OCI-LY1 (cell line): Measurements from ENCODE around the gene OTOL1.

Experiments used
- H2AFZ ChIP-seq: fragments of 200-600 bp; sonication (generic), shearing (Covaris generic); 2 replicates; pipeline ENCODE4 v1.6.0; 2014; ENCODE audit warnings: antibody characterized with exemption, mild to moderate bottlenecking, low read length
- H3F3A ChIP-seq: fragments of 200-600 bp; sonication (generic), shearing (Covaris generic); 2 replicates; pipeline ENCODE4 v1.6.0; 2014; ENCODE audit warnings: mild to moderate bottlenecking, antibody characterized with exemption, low read length, moderate library complexity; ENCODE audit not compliant: insufficient read depth
- H3K27ac ChIP-seq: fragments of 200-600 bp; sonication (generic); 2 replicates; pipeline ENCODE4 v1.5.1; 2014; ENCODE audit warnings: low read length, mixed run types, mild to moderate bottlenecking, low read depth; ENCODE audit not compliant: poor library complexity, severe bottlenecking
- H3K27me3 ChIP-seq: fragments of 200-600 bp; sonication (generic); 2 replicates; pipeline ENCODE4 v1.6.0; 2014; ENCODE audit warnings: antibody characterized with exemption, mild to moderate bottlenecking, low read length, moderate library complexity; ENCODE audit not compliant: insufficient read depth
- H3K36me3 ChIP-seq: fragments of 200-600 bp; sonication (generic); 2 replicates; pipeline ENCODE4 v1.6.1; 2014; ENCODE audit warnings: mild to moderate bottlenecking, antibody characterized with exemption, low read length, moderate library complexity, mixed read lengths; ENCODE audit not compliant: insufficient read depth
- H3K4me1 ChIP-seq: fragments of 200-600 bp; sonication (generic); 2 replicates; pipeline ENCODE4 v1.5.1; 2014; ENCODE audit warnings: mild to moderate bottlenecking, low read length, moderate library complexity; ENCODE audit not compliant: insufficient read depth, severe bottlenecking
- H3K4me2 ChIP-seq: fragments of 200-600 bp; sonication (generic), shearing (Covaris generic); 2 replicates; pipeline ENCODE4 v1.6.1; 2014; ENCODE audit warnings: low read length
- H3K4me3 ChIP-seq: fragments of 200-600 bp; sonication (generic); 2 replicates; pipeline ENCODE4 v1.5.1; 2014; ENCODE audit warnings: low read length, low read depth, mild to moderate bottlenecking, mixed read lengths; ENCODE audit not compliant: poor library complexity, severe bottlenecking
- H3K79me2 ChIP-seq: fragments of 200-600 bp; shearing (Covaris generic); 2 replicates; pipeline ENCODE4 v1.6.1; 2016; ENCODE audit warnings: mixed run types, low read length, mixed read lengths; ENCODE audit not compliant: insufficient read depth
- H3K9ac ChIP-seq: fragments of 200-600 bp; sonication (generic), shearing (Covaris generic); 2 replicates; pipeline ENCODE4 v1.6.1; 2014; ENCODE audit warnings: mild to moderate bottlenecking, low read length, mixed read lengths
- H3K9me2 ChIP-seq: fragments of 200-600 bp; sonication (generic), shearing (Covaris generic); 2 replicates; pipeline ENCODE4 v1.6.1; 2014; ENCODE audit warnings: low read depth, mild to moderate bottlenecking, low read length, mixed read lengths
- H3K9me3 ChIP-seq: fragments of 200-600 bp; shearing (Covaris generic); 2 replicates; pipeline ENCODE4 v1.6.1; 2014; ENCODE audit warnings: low read length, mixed read lengths
- H4K20me1 ChIP-seq: fragments of 200-600 bp; sonication (generic), shearing (Covaris generic); 2 replicates; pipeline ENCODE4 v1.6.0; 2016; ENCODE audit warnings: mild to moderate bottlenecking, low read length; ENCODE audit not compliant: insufficient read depth
- CTCF ChIP-seq: fragments of 200-600 bp; sonication (generic), shearing (Covaris generic); IDR thresholded peaks from 2 replicates; pipeline ENCODE4 v1.5.1; 2017; ENCODE audit warnings: mild to moderate bottlenecking, antibody characterized with exemption, low read length, moderate library complexity, mixed read lengths
- EZH2 ChIP-seq: fragments of 200-600 bp; sonication (generic), shearing (Covaris generic); IDR thresholded peaks from 2 replicates; pipeline ENCODE4 v1.8.0; 2017; ENCODE audit warnings: borderline replicate concordance, mixed run types, mild to moderate bottlenecking, antibody characterized with exemption, low read length, moderate library complexity, mixed read lengths

Gene OTOL1

GRCh38 chr3:161510510-161511260, 14.1 kb downstream of the OTOL1 start:
- Histone ChIP-seq H3K9me2 (no peaks in the 10 kb centered on the region), H3K9ac (no peak overlapping the region), H3K27ac (no peak overlapping the region), H2AFZ (peak overlapping the region; percentile 44; the same call in 1 of the 2 replicates), H3K79me2 (no peaks in the 10 kb centered on the region), H3K27me3 (no peaks in the 10 kb centered on the region), H3K4me3 (no peak overlapping the region), H3K9me3 (no peaks in the 10 kb centered on the region), H3K4me2 (no peak overlapping the region), H3F3A (no peaks in the 10 kb centered on the region), H3K36me3 (no peaks in the 10 kb centered on the region), H3K4me1 (no peaks in the 10 kb centered on the region), H4K20me1 (no peaks in the 10 kb centered on the region)
- TF ChIP-seq EZH2 (no peak), CTCF (no peak)

GRCh38 chr3:161523916-161524315, 27.3 kb downstream of the OTOL1 start:
- no peak overlapping the region for H3K9ac ChIP-seq
- H3K4me2 ChIP-seq: no peak overlapping the region
- H3K27me3 ChIP-seq: no peaks in the 10 kb centered on the region

GRCh38 chr3:161531930-161532329, 35.3 kb downstream of the OTOL1 start:
- no peak for TF ChIP-seq CTCF
- TF ChIP-seq EZH2: no peak
- Histone ChIP-seq H4K20me1 (no peaks in the 10 kb centered on the region), H3K27ac (no peak overlapping the region), H3K4me3 (no peak overlapping the region), H2AFZ (no peak overlapping the region), H3K4me2 (no peak overlapping the region), H3K79me2 (no peaks in the 10 kb centered on the region), H3K9ac (no peak overlapping the region), H3K4me1 (no peaks in the 10 kb centered on the region), H3F3A (no peaks in the 10 kb centered on the region), H3K9me3 (no peaks in the 10 kb centered on the region), H3K36me3 (no peaks in the 10 kb centered on the region), H3K27me3 (no peaks in the 10 kb centered on the region), H3K9me2 (no peaks in the 10 kb centered on the region)

More at GRCh38 chr3:161523916-161524315, 27.3 kb downstream of the OTOL1 start:
- Histone ChIP-seq H2AFZ (no peak overlapping the region), H3K9me2 (no peaks in the 10 kb centered on the region), H3K27ac (no peak overlapping the region), H3F3A (no peaks in the 10 kb centered on the region), H3K36me3 (no peaks in the 10 kb centered on the region), H3K79me2 (no peaks in the 10 kb centered on the region), H3K4me3 (no peak overlapping the region), H3K9me3 (no peaks in the 10 kb centered on the region), H3K4me1 (no peaks in the 10 kb centered on the region), H4K20me1 (no peaks in the 10 kb centered on the region)
- TF ChIP-seq CTCF (no peak), EZH2 (no peak)
